SK-MEL-5 (cell line): ENCODE results near the gene ZNF148. TPM values are rescaled to one million over a fixed set of nuclear protein-coding genes. Genes with fewer than 3 reads are reported as not detected.
A peak's percentile ranks its signal among the peaks of the same experiment; 100 is the strongest.
"Not testable (repeated sequence)": the region's sequence is repeated elsewhere in the genome, so short reads cannot be mapped to it uniquely, and the experiment has no call there.

Experiments
- DNase-seq: peaks from one replicate; pipeline ENCODE4 v3.0.0-alpha.2; 2016; ENCODE audit warnings: low read depth, low spot score
- in situ Hi-C: cut with HindIII; loops from 2 replicates; pipeline ENCODE4 v1.10.0; 2016; ENCODE audit warnings: low sequenced_read_pairs, high pct_unique_total_duplicates, low pct_unique_long_range_greater_than_20kb
- polyA plus RNA-seq, 2 experiments: library from polyadenylated mRNA; depleted of rRNA; stranded (reverse); fragments of >200 nt; gene quantifications; 2 replicates each; pipeline ENCODE4 v1.2.3, GENCODE V29; 2015
- total RNA-seq: library from RNA; depleted of rRNA; stranded (reverse); fragments of >200 nt; shearing (Covaris generic); gene quantifications from 2 replicates; pipeline ENCODE4 v1.2.3, GENCODE V29; 2014; rRNA removed

The ZNF148 gene
- total RNA-seq: 25.8 and 30.7 TPM in 2 replicates
- 6.5 and 10.6 TPM in 2 replicates for polyA plus RNA-seq (2015; cell fraction: cytosol; rRNA removed)
- 13.6 and 14.8 TPM in 2 replicates for polyA plus RNA-seq (2015; cell fraction: nucleus; rRNA removed)

- DNase-seq: peak; percentile 85
- in situ Hi-C loops: no loop called here
Observed at GRCh38 chr3:125374996-125375941, at the start of gene ZNF148. ZNF148 (minus strand) TSS chr3:125375325; CDS start chr3:125313640, 61,685 bp downstream.

- in situ Hi-C loops: no loop called here
- no peak for DNase-seq
Observed at GRCh38 chr3:125418306-125418705, 43.2 kb upstream of the ZNF148 start.

- in situ Hi-C loops: no loop called here
- DNase-seq: no peak
Observed at GRCh38 chr3:125416235-125416634, 41.1 kb upstream of the ZNF148 start.

GRCh38 chr3:125414669-125415068 is 39.5 kb upstream of the ZNF148 start:
- in situ Hi-C loops: no loop called here
- no peak for DNase-seq

GRCh38 chr3:125410922-125411321 is 35.8 kb upstream of the ZNF148 start:
- no peak for DNase-seq
- in situ Hi-C loops: no loop called here

- no peak for DNase-seq
- in situ Hi-C loops: no loop called here
Observed at GRCh38 chr3:125406070-125406469, 30.9 kb upstream of the ZNF148 start.

GRCh38 chr3:125405515-125405914 is 30.4 kb upstream of the ZNF148 start:
- DNase-seq, in situ Hi-C loops: not testable (repeated sequence)

- in situ Hi-C loops: no loop called here
- DNase-seq: no peak
Observed at GRCh38 chr3:125403789-125404188, 28.7 kb upstream of the ZNF148 start.

- no peak for DNase-seq
- in situ Hi-C loops: no loop called here
Observed at GRCh38 chr3:125402639-125403038, 27.5 kb upstream of the ZNF148 start.

GRCh38 chr3:125401402-125401801 is 26.3 kb upstream of the ZNF148 start:
- no peak for DNase-seq
- in situ Hi-C loops: no loop called here

GRCh38 chr3:125398952-125399351 is 23.8 kb upstream of the ZNF148 start:
- DNase-seq: peak; percentile 34
- in situ Hi-C loops: no loop called here

GRCh38 chr3:125395091-125395490 is 20.0 kb upstream of the ZNF148 start:
- in situ Hi-C loops: no loop called here
- no peak for DNase-seq

- DNase-seq: no peak
- in situ Hi-C loops: no loop called here
Observed at GRCh38 chr3:125394406-125394805, 19.3 kb upstream of the ZNF148 start.

- in situ Hi-C loops: no loop called here
- DNase-seq: no peak
Observed at GRCh38 chr3:125389282-125389681, 14.2 kb upstream of the ZNF148 start.

- DNase-seq, in situ Hi-C loops: not testable (repeated sequence)
Observed at GRCh38 chr3:125388369-125388768, 13.2 kb upstream of the ZNF148 start.

- DNase-seq: no peak
- in situ Hi-C loops: no loop called here
Observed at GRCh38 chr3:125386811-125387210, 11.7 kb upstream of the ZNF148 start.

- DNase-seq: no peak
- in situ Hi-C loops: no loop called here
Observed at GRCh38 chr3:125383744-125384143, 8.6 kb upstream of the ZNF148 start.

GRCh38 chr3:125382298-125382697 is 7.2 kb upstream of the ZNF148 start:
- in situ Hi-C loops: no loop called here
- DNase-seq: no peak

- in situ Hi-C loops: no loop called here
- DNase-seq: no peak
Observed at GRCh38 chr3:125381743-125382142, 6.6 kb upstream of the ZNF148 start.
